ENCODE results near the gene SPATA6. TPM values are rescaled to one million over a fixed set of nuclear protein-coding genes. Genes with fewer than 3 reads are reported as not detected.

The SPATA6 gene
- total and polyA plus RNA-seq, 2 of the 4 experiments (the other 2 are of a cell fraction): 1.1 to 2.0 TPM

GRCh38 chr1:48439380-48439779, 32.6 kb downstream of the SPATA6 start:
- H3K27me3 ChIP-seq (ENCODE audit: control insufficient read depth, insufficient read depth, low read length): no peaks in the 10 kb centered on the region
- H4K8ac ChIP-seq (ENCODE audit: low read depth in 2 of 2, low read length in 2 of 2): no peak overlapping the region
- H3K4me3 ChIP-seq (ENCODE audit: insufficient read depth, low read depth, low read length): no peak overlapping the region
- no peak overlapping the region for H3K14ac ChIP-seq (replicated peaks; ENCODE audit: low read depth, low read length)
- no peak overlapping the region for H2BK120ac ChIP-seq (ENCODE audit: low read depth, low read length)
- WGBS, 2 experiments (ENCODE audit: extremely low coverage in 2 of 2, insufficient read length in 1 of 2): 93% methylated on average over 5 of the region's 9 CpGs; no CpG with 5 or more reads in 1 of the 2 experiments
- ChIA-PET POLR2A (ENCODE audit: unreplicated experiment) (no interaction called here), CTCF (no interaction called here)
- H3K27ac ChIP-seq (ENCODE audit: insufficient read depth, low read length): no peak overlapping the region
- H3K9me1 ChIP-seq (ENCODE audit: insufficient read depth, low read length): no peaks in the 10 kb centered on the region
- H3K4ac ChIP-seq (ENCODE audit: low read depth, low read length): no peak overlapping the region
- H4K91ac ChIP-seq (ENCODE audit: insufficient read depth, low read depth, low read length): no peak overlapping the region
- H3K18ac ChIP-seq (ENCODE audit: low read depth, low read length): no peak overlapping the region
- 0 out of 2 replicates have a peak, but pooled peaks cover 3% of the 10 kb centered on the region for H3K9me3 ChIP-seq (ENCODE audit: control insufficient read depth, insufficient read depth, low read length)
- no peak overlapping the region for H3K9ac ChIP-seq (ENCODE audit: low read depth, low read length)
- H2BK20ac ChIP-seq (ENCODE audit: low read depth, low read length): no peak overlapping the region
- dilution Hi-C loops (cut with HindIII; ENCODE audit: low sequenced_read_pairs, unreplicated experiment): no loop called here
- no peak overlapping the region for H3K23ac ChIP-seq (ENCODE audit: low read depth, low read length)
- in situ Hi-C loops (cut with MboI; ENCODE audit: low sequenced_read_pairs): no loop called here
- H2BK15ac ChIP-seq (ENCODE audit: low read depth, low read length): no peak overlapping the region
- H2AK5ac ChIP-seq (ENCODE audit: low read depth, low read length): no peak overlapping the region
- intact Hi-C loops (cut with micrococcal nuclease): no loop called here
- no peak for DNase-seq
- no peaks in the 10 kb centered on the region for H4K20me1 ChIP-seq (ENCODE audit: insufficient read depth, low read length)
- H2BK5ac ChIP-seq (ENCODE audit: low read depth, low read length, poor library complexity, severe bottlenecking): no peak overlapping the region
- H4K5ac ChIP-seq (ENCODE audit: low read depth, low read length): no peak overlapping the region
- no peak overlapping the region for H2AFZ ChIP-seq (replicated peaks; ENCODE audit: low read length, poor library complexity)
- H3K4me1 ChIP-seq (ENCODE audit: control insufficient read depth, insufficient read depth, low read length): no peaks in the 10 kb centered on the region
- H3K79me1 ChIP-seq (ENCODE audit: low read depth in 1 of 2, low read length in 2 of 2): no peaks in the 10 kb centered on the region
- no peak overlapping the region for H2AK9ac ChIP-seq (replicated peaks; ENCODE audit: low read depth, low read length, poor library complexity)
- no peak for TF ChIP-seq ELK1 (IDR thresholded peaks at IDR 0.05; ENCODE audit: borderline replicate concordance, low read depth, low read length)
- no peak for TF ChIP-seq RAD21 (IDR thresholded peaks at IDR 0.05; ENCODE audit: low read length)
- no peak for TF ChIP-seq RCOR1 (IDR thresholded peaks at IDR 0.05; ENCODE audit: insufficient replicate concordance, low read length)
- no peak for TF ChIP-seq MAFK (IDR thresholded peaks at IDR 0.05; ENCODE audit: low read depth, low read length)
- no peak for TF ChIP-seq CTCF (conservative IDR thresholded peaks at IDR 0.05; ENCODE audit: low read depth, low read length)
- TF ChIP-seq MAZ (IDR thresholded peaks at IDR 0.05; ENCODE audit: borderline replicate concordance, low read depth, low read length): no peak
- TF ChIP-seq MXI1 (IDR thresholded peaks at IDR 0.05; ENCODE audit: borderline replicate concordance, low read depth, low read length): no peak
- TF ChIP-seq POLR2A (IDR thresholded peaks at IDR 0.05; ENCODE audit: low read depth, low read length): no peak
- TF ChIP-seq RFX5 (IDR thresholded peaks at IDR 0.05; ENCODE audit: low read depth, low read length): no peak
- no peak overlapping the region for H3K4me2 ChIP-seq (ENCODE audit: low read depth, low read length)
- no peaks in the 10 kb centered on the region for H3K36me3 ChIP-seq (ENCODE audit: control insufficient read depth, insufficient read depth, low read length)
- BruUV-seq (replicated peaks): no TSS peak
- no peak for ATAC-seq (ENCODE audit: low read depth)
- H3K56ac ChIP-seq (ENCODE audit: extremely low read depth, insufficient read depth, low read length): no peak overlapping the region
